ENCODE results near the gene MAGEA9. TPM values are rescaled to one million over a fixed set of nuclear protein-coding genes. Genes with fewer than 3 reads are reported as not detected.
"Not testable (repeated sequence)": the region's sequence is repeated elsewhere in the genome, so short reads cannot be mapped to it uniquely, and the experiment has no call there.

Gene MAGEA9
- total RNA-seq, 4 donors from 2014 or later, result not detected

DNA sequence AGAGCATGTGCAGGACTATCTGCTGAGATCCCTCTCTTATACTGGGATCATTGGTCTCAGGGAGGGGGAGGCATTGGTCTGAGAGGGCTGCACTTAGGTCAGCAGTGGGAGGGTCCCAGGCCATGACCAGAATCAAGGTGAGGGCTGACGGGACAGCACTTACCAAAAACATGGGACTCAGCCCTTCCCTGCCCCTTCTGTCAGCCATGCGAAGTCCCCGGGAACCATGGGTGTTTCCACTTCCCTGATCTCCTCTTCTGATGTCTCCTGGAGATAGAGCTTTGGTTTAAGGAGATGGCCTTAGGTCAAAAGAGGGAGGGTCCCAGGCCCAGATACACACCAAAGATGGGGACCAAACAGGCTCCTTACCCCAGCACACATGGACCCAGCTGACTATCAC lies 20.8 kb upstream of the MAGEA9 start:
- TF ChIP-seq POLR2A (IDR thresholded peaks at IDR 0.05), result no peak
- TF ChIP-seq, protein P1, sequence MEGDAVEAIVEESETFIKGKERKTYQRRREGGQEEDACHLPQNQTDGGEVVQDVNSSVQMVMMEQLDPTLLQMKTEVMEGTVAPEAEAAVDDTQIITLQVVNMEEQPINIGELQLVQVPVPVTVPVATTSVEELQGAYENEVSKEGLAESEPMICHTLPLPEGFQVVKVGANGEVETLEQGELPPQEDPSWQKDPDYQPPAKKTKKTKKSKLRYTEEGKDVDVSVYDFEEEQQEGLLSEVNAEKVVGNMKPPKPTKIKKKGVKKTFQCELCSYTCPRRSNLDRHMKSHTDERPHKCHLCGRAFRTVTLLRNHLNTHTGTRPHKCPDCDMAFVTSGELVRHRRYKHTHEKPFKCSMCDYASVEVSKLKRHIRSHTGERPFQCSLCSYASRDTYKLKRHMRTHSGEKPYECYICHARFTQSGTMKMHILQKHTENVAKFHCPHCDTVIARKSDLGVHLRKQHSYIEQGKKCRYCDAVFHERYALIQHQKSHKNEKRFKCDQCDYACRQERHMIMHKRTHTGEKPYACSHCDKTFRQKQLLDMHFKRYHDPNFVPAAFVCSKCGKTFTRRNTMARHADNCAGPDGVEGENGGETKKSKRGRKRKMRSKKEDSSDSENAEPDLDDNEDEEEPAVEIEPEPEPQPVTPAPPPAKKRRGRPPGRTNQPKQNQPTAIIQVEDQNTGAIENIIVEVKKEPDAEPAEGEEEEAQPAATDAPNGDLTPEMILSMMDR (IDR thresholded peaks at IDR 0.05), result no peak
- no peaks in the 10 kb centered on the region for H3K9me3 ChIP-seq
- intact Hi-C loops (cut with DNase I), result no loop called here
- no peaks in the 10 kb centered on the region for H3K4me1 ChIP-seq
- no peaks in the 10 kb centered on the region for H3K27me3 ChIP-seq
- no peak overlapping the region for H3K4me3 ChIP-seq (replicated peaks in 1 of 3)
- 80 to 100% methylated on average over 1 to 2 of the region's 3 CpGs for WGBS, 2 donors
- no peak overlapping the region for H3K27ac ChIP-seq
- no peak for DNase-seq
- H3K36me3 ChIP-seq, result no peaks in the 10 kb centered on the region

DNA sequence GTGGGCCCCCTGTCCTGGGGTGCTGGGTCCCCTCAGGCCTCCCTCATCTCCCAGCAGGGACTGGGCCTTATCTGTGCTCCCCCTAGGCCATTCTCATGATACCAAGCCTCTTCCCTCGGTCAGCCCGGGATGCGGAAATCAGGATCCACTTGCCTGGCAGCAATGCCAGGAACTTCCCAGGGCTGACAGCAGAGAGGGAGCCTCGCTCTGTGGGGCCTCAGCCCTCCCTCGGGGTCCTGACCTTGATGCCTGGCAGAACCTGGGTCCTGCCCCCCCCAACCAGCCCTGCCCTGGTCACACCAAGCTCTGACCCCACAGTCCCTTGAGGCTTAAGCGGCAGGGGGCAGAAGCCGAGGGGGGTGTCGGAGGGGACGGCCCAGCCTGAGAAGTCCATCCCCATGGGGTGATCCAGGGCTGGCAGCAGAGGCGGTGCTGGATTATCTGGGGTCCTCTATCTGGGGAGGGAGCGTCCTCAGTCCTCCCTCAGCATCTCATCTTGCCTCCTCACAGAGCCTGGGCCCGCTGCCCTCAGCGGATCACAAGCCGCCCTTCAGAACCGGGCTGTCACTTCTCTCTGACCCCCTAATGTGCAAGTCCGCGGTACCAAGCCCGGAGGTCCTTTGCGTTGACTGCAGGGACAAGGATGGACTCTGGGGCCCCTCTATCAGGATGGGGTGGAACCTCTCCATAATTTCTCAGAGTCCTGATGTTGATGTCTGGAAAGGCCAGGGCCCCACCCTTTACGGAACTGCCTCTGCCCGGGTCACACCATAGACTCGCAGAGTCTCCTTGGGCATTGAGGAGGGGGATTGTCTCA lies 19.7 kb upstream of the MAGEA9 start:
- H3K27ac ChIP-seq; H3K27me3 ChIP-seq; intact Hi-C loops (cut with DNase I); H3K4me1 ChIP-seq; DNase-seq; H3K4me3 ChIP-seq (replicated peaks in 1 of 3); H3K9me3 ChIP-seq; H3K36me3 ChIP-seq: not testable (repeated sequence)
- WGBS, 2 donors, result 93% methylated on average over 9 of the region's 22 CpGs; no CpG with 5 or more reads in 1 of the 2 donors

DNA sequence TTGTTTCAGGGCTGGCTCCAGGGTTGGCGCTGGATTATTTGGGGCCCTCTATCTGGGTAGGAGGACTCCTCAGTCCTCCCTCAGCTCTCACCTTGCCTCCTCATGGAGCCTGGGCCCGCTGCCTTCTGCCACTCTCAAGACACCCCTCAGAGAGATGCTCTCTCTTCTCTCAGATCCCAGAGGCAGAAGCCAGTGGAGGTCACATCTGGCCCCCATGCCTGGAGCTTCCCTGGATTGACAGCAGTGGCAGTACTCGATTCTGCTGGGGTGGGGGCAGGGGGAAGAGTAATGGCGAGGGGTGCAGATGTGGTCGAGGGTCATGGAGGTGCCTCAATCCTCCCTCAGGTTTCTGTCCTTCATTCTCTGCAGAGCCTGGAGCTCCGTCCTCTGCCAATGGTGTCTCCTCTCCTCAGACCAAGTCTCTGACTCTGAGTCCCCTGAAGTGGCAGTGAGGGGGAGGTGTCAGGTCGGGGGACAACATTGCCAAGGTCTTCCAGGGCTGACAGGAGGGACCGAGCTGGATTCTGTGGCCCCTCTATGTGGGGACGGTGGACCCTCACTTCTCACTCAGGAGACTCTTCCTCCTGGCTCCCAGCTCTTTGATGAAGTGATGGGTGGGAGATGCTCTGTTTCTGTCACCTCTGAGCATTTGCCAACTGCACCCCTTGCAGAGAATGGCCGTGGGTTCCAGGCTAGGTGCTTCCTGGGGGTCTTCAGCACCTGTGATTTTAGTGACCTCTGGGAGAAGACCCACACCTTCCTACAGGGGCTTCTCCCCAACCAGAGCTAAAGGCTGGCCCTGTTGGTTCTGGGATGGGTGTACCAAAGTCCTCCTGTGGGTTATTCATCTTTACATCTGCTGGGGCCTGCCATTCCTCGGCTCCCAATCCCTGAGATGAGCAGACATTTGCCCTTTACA lies 18.8 kb upstream of the MAGEA9 start:
- TF ChIP-seq POLR2A (IDR thresholded peaks at IDR 0.05), result no peak
- TF ChIP-seq, protein P1 (IDR thresholded peaks at IDR 0.05), result no peak
- WGBS, 2 donors, result 90% methylated on average over 4 of the region's 11 CpGs; no CpG with 5 or more reads in 1 of the 2 donors
- H3K27me3 ChIP-seq, result no peaks in the 10 kb centered on the region
- intact Hi-C loops (cut with DNase I), result no loop called here
- no peaks in the 10 kb centered on the region for H3K4me1 ChIP-seq
- no peak overlapping the region for H3K4me3 ChIP-seq (replicated peaks in 1 of 3)
- no peaks in the 10 kb centered on the region for H3K9me3 ChIP-seq
- H3K36me3 ChIP-seq, result no peaks in the 10 kb centered on the region
- H3K27ac ChIP-seq, result no peak overlapping the region
- DNase-seq, result no peak

DNA sequence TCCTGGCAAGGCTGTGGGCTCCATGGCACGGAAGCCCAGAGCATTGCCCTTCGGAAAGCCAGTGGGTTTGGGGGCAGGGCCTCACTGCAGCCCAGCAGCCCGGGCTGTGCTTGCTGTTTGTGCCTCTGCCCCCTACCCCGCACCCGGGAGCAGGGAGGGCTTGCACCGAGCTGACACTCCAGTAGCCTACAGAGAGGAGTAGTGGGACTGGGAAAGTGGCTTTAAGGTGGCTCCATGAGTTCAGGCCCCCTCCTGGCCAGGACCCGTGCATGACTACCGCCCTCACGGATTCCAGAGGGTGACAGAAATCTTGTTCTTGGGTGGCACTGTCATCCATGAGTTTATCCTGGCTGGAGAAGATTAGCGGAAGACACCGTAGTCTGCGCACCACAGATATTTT lies 11.4 kb upstream of the MAGEA9 start:
- intact Hi-C loops (cut with DNase I); DNase-seq; H3K9me3 ChIP-seq; H3K36me3 ChIP-seq; H3K27ac ChIP-seq; H3K4me3 ChIP-seq (replicated peaks in 1 of 3); H3K4me1 ChIP-seq; H3K27me3 ChIP-seq: not testable (repeated sequence)
- WGBS, 2 donors, result no CpG with 5 or more reads among the region's 12 CpGs

DNA sequence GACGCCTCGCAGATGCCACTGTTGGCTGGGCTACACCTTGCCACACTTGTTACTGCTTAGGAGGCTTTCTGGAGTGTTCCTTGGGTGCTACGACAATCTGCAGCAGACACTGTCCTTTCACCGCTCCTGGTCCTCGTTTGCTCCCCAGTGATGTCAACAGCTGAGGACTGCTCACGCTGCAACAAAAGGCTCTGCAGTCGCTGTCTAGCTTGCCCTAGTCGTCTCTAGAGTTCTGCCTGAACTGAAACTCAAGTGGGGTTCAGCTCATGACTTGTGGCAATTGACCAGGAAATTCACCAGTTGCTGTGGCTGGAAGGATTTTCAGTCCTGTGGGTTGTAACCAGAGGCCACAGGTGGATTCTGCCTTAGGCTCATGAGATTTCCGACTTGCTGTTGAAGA lies 8.7 kb upstream of the MAGEA9 start:
- H3K27me3 ChIP-seq; H3K36me3 ChIP-seq; H3K27ac ChIP-seq; H3K4me3 ChIP-seq (replicated peaks in 1 of 3); H3K9me3 ChIP-seq; intact Hi-C loops (cut with DNase I); DNase-seq; H3K4me1 ChIP-seq: not testable (repeated sequence)
- no CpG with 5 or more reads among the region's 9 CpGs for WGBS, 2 donors

DNA sequence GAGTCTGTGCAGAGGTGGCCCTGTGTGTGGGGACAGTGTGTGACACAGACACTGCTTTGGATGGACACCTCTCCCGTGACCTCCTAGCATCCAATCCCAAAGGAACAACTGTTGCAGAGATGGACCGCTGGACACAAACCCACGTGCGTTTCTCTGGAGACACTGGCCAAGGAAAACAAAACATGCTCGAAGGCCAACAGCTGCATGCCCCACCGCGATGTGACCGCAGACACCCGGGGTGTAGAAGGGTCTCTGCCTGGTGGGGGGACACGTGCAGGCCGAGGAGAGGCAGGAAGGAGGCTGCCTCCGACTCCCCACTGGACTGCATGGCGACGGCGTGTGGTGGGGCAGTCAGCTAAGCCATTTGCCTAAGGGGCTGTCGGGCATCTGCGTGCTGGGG lies 8.0 kb upstream of the MAGEA9 start, which contains the start of gene HSFX1:
TSS of gene HSFX1 (plus strand) at position 301 of the 400 bp plus-strand sequence. CDS start 614 bp downstream, outside the sequence.
- intact Hi-C loops (cut with DNase I), result not testable (repeated sequence)

DNA sequence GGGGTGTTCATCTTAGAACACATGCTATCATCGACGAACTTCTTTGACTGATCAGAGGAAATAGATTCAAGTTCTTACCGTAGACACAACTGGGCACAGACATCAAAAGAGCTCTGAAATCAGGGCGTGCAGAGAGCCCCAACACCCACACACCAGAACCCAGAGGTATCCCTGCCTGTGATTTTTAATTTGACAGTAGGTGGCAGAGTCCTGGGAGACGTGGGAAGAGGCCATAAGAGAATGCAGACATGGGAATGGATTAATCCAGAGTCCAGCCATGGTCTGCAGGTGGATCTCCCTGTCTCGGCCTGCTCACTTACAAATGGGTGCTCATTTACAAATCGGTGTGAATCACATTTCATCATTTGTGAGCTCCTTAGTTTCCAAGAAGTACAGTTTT lies 3.7 kb upstream of the MAGEA9 start:
- intact Hi-C loops (cut with DNase I); H3K27ac ChIP-seq; H3K9me3 ChIP-seq; H3K36me3 ChIP-seq; H3K27me3 ChIP-seq; H3K4me1 ChIP-seq; H3K4me3 ChIP-seq (replicated peaks in 1 of 3); DNase-seq: not testable (repeated sequence)
- no CpG with 5 or more reads among the region's 7 CpGs for WGBS, 2 donors

More for the DNA sequence above, 8.0 kb upstream of the MAGEA9 start, which contains the start of gene HSFX1:
- H3K9me3 ChIP-seq; H3K27me3 ChIP-seq; DNase-seq; H3K36me3 ChIP-seq; H3K4me3 ChIP-seq (replicated peaks in 1 of 3); H3K4me1 ChIP-seq; H3K27ac ChIP-seq: not testable (repeated sequence)
- WGBS, 2 donors, result no CpG with 5 or more reads among the region's 17 CpGs

DNA sequence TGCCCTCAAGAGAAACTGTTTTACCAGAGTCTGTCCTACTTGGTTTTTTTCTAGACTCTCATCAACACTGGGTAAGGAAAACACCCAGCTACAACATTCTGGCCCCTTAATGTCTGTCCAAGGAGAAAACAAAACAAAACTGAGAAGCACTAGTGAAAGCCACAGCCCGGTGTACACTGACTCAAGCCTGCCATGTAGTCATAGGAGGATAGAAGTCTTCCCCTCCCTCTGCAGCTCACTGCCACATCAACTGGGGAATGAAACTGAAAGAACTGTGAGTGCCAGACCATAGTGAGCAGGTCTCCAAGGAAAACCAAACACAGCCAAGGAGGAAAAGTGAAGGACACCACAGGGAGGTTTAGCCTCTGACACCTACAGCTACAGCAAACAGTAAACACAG lies 13.8 kb downstream of the MAGEA9 start:
- DNase-seq; H3K4me1 ChIP-seq; H3K9me3 ChIP-seq; intact Hi-C loops (cut with DNase I); H3K4me3 ChIP-seq (replicated peaks in 1 of 3); H3K36me3 ChIP-seq; H3K27me3 ChIP-seq; H3K27ac ChIP-seq: not testable (repeated sequence)
- no CpG with 5 or more reads among the region's 1 CpG for WGBS, 2 donors
